HG03045 (cell line): ENCODE measurements around the gene EFNA5.
"Not testable (repeated sequence)": the region's sequence is repeated elsewhere in the genome, so short reads cannot be mapped to it uniquely, and the experiment has no call there.

ENCODE experiments used
- ATAC-seq: cut with Tn5 transposase; IDR thresholded peaks from one replicate; pipeline ENCODE4 v1.9.1; 2021; ENCODE audit warnings: mild to moderate bottlenecking, moderate library complexity; ENCODE audit not compliant: unreplicated experiment

EFNA5 gene

DNA sequence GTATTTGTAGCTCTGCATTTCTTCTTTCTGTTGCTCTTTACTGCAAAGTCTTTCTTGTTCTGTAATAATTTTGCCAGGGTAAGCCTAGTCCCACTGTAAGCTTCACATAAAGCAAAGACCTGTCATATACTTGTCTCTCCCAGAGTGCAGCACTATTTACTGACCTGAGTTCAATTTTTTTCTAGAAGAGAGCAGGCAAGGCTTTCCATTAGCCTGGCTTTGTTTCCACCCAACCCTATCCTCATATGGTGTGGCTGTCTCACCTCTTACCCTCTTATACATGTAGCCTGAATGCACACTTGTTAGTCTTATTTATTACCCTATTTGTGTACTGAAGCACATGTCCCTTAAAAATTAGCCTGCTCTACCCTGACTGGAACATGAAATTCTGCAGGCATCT lies 170.4 kb downstream of the EFNA5 start:
- ATAC-seq: no peak

- ATAC-seq: no peak
These were observed 171.0 kb downstream of the EFNA5 start for GRCh38 chr5:107499776-107500175.

- ATAC-seq: no peak
These were observed 171.5 kb downstream of the EFNA5 start for GRCh38 chr5:107499237-107499636.

GRCh38 chr5:107496466-107496865 lies 174.3 kb downstream of the EFNA5 start:
- no peak for ATAC-seq

DNA sequence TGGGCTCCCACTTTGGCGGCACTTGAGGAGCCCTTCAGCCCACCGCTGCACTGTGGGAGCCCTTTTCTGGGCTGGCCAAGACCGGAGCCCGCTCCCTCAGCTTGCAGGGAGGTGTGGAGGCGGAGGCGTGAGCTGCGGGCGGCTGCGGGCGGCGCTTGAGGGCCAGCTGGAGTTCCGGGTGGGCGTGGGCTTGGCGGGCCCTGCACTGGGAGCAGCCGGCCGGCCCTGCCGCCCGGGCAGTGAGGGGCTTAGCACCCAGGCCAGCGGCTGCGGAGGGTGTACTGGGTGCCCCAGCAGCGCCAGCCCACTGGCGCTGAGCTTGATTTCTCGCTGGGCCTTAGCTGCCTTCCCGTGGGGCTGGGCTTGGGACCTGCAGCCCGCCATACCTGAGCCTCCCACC lies 176.6 kb downstream of the EFNA5 start:
- ATAC-seq: not testable (repeated sequence)

- no peak for ATAC-seq
These were observed 183.6 kb downstream of the EFNA5 start for GRCh38 chr5:107487056-107487542.

DNA sequence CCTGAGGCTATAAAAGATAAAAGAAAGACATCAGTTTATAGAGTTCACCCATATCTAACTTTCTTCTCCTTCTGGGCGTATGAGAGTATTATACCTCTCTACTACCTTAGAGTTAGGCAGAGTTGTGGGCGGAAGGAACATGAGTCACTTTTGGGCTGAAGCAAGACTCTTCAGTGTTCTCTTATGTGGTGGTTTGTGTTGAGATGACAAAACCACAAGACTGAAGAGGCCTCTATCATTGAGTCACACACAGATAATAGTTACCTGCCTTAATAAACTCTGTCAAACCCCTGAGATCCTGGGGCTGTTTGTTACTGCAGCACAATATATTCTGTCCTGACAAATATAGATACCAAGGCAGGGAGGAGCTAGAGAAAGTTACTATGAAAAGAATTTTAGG lies 184.2 kb downstream of the EFNA5 start:
- peak; percentile 54 for ATAC-seq

DNA sequence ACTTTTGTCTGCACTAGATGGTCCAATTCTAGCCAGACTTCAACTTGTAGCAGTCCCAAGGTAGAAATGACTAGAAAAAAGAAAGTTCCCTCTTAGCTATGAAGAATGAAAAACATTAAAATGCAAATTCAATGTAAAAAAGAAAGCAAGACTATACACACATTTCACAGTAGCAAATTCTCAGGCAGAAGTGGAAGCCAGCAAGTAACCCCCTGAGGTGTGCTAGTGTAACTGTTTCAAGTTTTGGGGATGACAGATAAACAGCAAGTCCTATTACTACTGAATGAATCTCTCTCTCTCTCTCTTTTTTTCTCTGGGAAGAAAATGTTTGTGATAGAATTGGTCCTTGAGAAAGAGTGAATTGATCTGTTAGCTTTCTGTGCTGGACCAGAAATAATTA lies 185.6 kb downstream of the EFNA5 start:
- peak; percentile 73 for ATAC-seq

GRCh38 chr5:107484281-107484680 lies 186.5 kb downstream of the EFNA5 start:
- no peak for ATAC-seq

DNA sequence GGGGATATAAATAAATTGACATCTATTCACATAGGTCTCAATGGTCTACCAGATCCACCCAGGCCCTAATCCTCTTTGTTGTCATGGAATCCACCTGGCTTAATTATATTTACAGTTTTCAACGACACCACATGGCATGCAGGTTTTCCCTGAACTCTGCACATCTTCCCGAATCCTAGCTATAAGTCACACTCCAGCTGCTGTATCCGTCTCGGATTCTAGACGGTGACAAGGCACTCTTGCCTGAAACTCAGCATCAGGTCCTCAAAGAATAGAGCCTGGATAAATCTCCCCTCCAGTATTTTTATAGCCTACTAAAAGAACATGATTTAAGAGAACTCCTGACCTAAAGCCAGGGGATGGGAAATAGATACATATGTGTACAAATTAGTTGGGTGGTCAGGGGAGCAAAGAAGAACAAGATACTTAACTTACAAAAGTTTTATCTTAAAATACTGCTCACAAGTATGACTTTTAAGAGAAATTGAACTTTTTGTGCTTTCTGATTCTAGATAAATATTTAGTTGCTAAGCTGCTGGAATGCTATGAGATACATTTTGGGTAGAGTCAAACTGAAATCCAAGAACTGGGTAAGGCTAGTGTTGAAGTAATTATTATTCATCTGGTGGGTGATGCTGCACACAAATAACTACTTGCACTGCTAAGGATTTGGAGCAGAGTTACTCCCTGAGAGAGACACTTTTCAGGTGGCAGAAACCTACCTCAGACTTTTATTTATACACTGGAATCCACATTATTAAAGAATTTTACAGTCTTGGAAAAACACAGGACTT lies 187.3 kb downstream of the EFNA5 start:
- no peak for ATAC-seq

- ATAC-seq: no peak
These were observed 192.6 kb downstream of the EFNA5 start for GRCh38 chr5:107478068-107478641.

GRCh38 chr5:107477492-107477891 lies 193.2 kb downstream of the EFNA5 start:
- ATAC-seq: no peak

GRCh38 chr5:107476783-107477182 lies 194.0 kb downstream of the EFNA5 start:
- ATAC-seq: peak; percentile 91

GRCh38 chr5:107474716-107475489 lies 195.8 kb downstream of the EFNA5 start:
- ATAC-seq: peak; percentile 57

DNA sequence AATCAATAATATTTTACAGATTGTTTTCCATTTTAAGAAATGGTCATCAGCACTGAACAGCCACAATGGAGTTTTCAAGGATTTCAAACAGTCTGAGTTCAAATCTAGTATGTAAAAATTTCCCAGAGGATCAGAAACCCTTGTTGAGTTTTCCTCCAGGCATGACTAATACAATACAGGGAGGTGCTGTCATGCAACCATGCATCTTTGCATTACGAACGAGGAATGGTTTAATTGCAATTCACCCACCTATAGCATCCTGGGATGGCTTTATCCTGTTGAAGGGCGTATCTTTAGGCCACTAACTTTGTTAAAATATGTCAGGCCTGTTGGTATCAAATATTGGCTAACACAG lies 196.4 kb downstream of the EFNA5 start:
- no peak for ATAC-seq

DNA sequence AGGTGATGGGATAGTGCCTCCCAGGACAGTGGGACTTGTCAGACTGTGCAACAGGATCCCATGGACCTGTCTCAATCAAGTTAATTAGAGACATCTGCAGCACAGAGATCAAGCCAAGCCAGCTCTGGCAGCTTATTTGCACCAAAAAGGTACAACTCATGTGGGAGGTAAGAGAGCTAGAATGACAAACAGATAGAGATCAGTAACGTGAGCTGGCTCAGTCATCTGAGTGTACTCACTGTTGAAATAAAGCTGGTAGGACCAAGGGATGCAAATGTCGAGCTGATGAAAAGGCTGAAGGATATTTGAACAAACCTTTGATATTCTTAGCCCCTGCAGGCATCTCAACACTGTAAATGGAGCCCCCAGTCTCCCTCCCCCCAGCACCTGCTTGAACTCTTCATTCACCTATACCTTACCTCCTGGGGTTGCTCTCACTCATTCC lies 198.1 kb downstream of the EFNA5 start:
- ATAC-seq: no peak

DNA sequence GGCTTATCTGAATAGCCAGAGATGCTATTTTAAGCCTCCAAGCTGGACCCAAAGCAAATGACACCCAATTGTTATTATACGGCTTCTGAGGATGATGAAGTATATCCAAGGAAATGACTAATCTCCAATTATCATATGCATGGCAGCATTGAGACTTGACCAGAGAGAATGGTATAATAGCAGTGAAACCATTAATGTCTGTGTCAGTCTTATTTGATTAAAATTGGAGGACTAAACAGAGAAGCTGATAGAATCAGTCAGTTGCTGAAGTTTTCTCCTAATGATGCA lies 200.5 kb downstream of the EFNA5 start:
- no peak for ATAC-seq

- no peak for ATAC-seq
These were observed 201.0 kb downstream of the EFNA5 start for GRCh38 chr5:107469485-107470294.

- ATAC-seq: no peak
These were observed 201.7 kb downstream of the EFNA5 start for GRCh38 chr5:107469064-107469463.

DNA sequence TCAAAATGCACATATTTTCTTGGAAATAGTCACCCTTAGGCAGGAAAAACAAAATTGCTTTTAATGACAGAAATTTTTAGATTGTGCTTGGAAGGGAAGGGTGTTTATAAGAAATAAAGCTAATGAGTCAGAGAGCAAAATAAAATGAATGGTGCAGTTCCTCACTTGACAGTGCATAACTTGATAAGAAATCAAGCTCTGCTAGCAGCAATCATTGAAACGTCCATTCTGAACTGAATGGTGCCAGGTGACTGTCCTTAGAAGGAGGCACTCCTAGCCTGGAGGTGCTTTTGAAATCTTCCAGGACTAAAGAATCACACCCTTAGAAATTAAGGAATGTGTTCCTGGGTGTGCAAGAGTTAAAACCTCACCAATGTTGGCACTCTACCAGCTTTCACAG lies 202.5 kb downstream of the EFNA5 start:
- ATAC-seq: no peak
